Measurements from ENCODE around the gene FCHSD2. TPM values are rescaled to one million over a fixed set of nuclear protein-coding genes. Genes with fewer than 3 reads are reported as not detected.

Gene FCHSD2
- total and polyA plus RNA-seq, 2 of the 13 experiments (the other 11 are each of a cell fraction or from before 2014, with no cell fraction given): 20.5 to 24.8 TPM

GRCh38 chr11:73095613-73096012 lies 46.5 kb downstream of the FCHSD2 start (continued):
- no peak for TF ChIP-seq ARID5B (CRISPR knock-in tag; IDR thresholded peaks at IDR 0.05)
- TF ChIP-seq ZNF331 (CRISPR knock-in tag; IDR thresholded peaks at IDR 0.05): no peak
- TF ChIP-seq, protein P1, sequence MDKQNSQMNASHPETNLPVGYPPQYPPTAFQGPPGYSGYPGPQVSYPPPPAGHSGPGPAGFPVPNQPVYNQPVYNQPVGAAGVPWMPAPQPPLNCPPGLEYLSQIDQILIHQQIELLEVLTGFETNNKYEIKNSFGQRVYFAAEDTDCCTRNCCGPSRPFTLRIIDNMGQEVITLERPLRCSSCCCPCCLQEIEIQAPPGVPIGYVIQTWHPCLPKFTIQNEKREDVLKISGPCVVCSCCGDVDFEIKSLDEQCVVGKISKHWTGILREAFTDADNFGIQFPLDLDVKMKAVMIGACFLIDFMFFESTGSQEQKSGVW (CRISPR knock-in tag; IDR thresholded peaks at IDR 0.05; ENCODE audit: borderline replicate concordance): no peak

- Histone ChIP-seq H3K9ac (ENCODE audit: insufficient read depth, low read depth, low read length) (no peak overlapping the region), H3K27ac (ENCODE audit: extremely low read length, insufficient read depth, low read length) (no peak overlapping the region), H3K4me2 (ENCODE audit: low read depth, low read length) (no peak overlapping the region), H3K36me3 (replicated peaks in 1 of 2; ENCODE audit: control insufficient read depth in 1 of 2, insufficient read depth in 2 of 2, low read length in 2 of 2) (peaks cover 1 to 8% of the 10 kb centered on the region in 2 experiments; a peak in 4 of 5 replicates), H3K27me3 (ENCODE audit: control insufficient read depth in 1 of 2, insufficient read depth in 2 of 2, low read length in 2 of 2) (no peaks in the 10 kb centered on the region), H3K79me2 (ENCODE audit: insufficient read depth, low read length) (peaks cover 83% of the 10 kb centered on the region), H2AFZ (ENCODE audit: low read length) (no peak overlapping the region), H3K4me1 (ENCODE audit: insufficient read depth, low read length) (peaks cover 7% of the 10 kb centered on the region; the same call in 1 of the 2 replicates), H3K4me3 (replicated peaks in 1 of 3; ENCODE audit: insufficient read depth in 1 of 3, low read depth in 2 of 3, low read length in 3 of 3) (no peak overlapping the region), H3K9me3 (ENCODE audit: low read length) (no peaks in the 10 kb centered on the region), H4K20me1 (ENCODE audit: insufficient read depth, low read length) (no peaks in the 10 kb centered on the region; the same call in 1 of the 2 replicates)
- ATAC-seq (no peak), DNase-seq (ENCODE audit: low spot score) (no peak), FAIRE-seq (no peak)
- in situ Hi-C loops (cut with HindIII; ENCODE audit: extremely low pct_ligation_motif_present, low pct_unique_long_range_greater_than_20kb) (no loop called here), intact Hi-C loops (cut with micrococcal nuclease; ENCODE audit: unreplicated experiment) (no loop called here)
- ChIA-PET POLR2A (no interaction called here), CTCF (ENCODE audit: low intra/inter-chr PET ratio, low total read pairs) (no interaction called here)
- BruUV-seq (replicated peaks): no TSS peak
- 99% methylated on average over 9 of the region's 9 CpGs for WGBS (ENCODE audit: low lambda C conversion rate)
- TF ChIP-seq, protein P2, sequence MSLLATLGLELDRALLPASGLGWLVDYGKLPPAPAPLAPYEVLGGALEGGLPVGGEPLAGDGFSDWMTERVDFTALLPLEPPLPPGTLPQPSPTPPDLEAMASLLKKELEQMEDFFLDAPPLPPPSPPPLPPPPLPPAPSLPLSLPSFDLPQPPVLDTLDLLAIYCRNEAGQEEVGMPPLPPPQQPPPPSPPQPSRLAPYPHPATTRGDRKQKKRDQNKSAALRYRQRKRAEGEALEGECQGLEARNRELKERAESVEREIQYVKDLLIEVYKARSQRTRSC (CRISPR knock-in tag; IDR thresholded peaks at IDR 0.05; ENCODE audit: low read depth): no peak
- TF ChIP-seq KDM5B (CRISPR knock-in tag; IDR thresholded peaks at IDR 0.05; ENCODE audit: borderline replicate concordance): no peak
- TF ChIP-seq ADNP (CRISPR knock-in tag; IDR thresholded peaks at IDR 0.05): no peak
- no peak for TF ChIP-seq SRSF1 (optimal IDR thresholded peaks at IDR 0.05; ENCODE audit: low read depth, low read length)
- TF ChIP-seq, protein P3, sequence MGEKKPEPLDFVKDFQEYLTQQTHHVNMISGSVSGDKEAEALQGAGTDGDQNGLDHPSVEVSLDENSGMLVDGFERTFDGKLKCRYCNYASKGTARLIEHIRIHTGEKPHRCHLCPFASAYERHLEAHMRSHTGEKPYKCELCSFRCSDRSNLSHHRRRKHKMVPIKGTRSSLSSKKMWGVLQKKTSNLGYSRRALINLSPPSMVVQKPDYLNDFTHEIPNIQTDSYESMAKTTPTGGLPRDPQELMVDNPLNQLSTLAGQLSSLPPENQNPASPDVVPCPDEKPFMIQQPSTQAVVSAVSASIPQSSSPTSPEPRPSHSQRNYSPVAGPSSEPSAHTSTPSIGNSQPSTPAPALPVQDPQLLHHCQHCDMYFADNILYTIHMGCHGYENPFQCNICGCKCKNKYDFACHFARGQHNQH (CRISPR knock-in tag; IDR thresholded peaks at IDR 0.05): no peak
- TF ChIP-seq ZSCAN20 (CRISPR knock-in tag; IDR thresholded peaks at IDR 0.05; ENCODE audit: borderline replicate concordance): no peak
- TF ChIP-seq ZNF3 (CRISPR knock-in tag; IDR thresholded peaks at IDR 0.05): no peak
- TF ChIP-seq, protein P4, sequence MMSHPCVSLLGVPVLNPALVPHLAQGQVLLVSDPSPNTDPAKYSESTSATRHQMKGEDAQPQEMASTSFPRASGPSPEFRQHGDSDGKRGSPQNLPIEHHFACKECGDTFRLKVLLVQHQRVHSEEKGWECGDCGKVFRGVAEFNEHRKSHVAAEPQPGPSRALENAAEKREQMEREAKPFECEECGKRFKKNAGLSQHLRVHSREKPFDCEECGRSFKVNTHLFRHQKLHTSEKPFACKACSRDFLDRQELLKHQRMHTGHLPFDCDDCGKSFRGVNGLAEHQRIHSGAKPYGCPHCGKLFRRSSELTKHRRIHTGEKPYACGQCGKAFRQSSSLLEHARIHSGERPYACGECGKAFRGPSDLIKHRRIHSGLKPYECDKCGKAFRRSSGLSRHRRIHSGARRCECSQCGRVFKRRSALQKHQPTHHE (CRISPR knock-in tag; IDR thresholded peaks at IDR 0.05; ENCODE audit: borderline replicate concordance): no peak
- TF ChIP-seq RFXAP (CRISPR knock-in tag; IDR thresholded peaks at IDR 0.05; ENCODE audit: borderline replicate concordance): no peak
- no peak for TF ChIP-seq MXD3 (CRISPR knock-in tag; IDR thresholded peaks at IDR 0.05)
These were observed 50.4 kb downstream of the FCHSD2 start for GRCh38 chr11:73091521-73092305.
